HL-60/S4 treated with retinoic acid at 250 ng/mL for 4 days and 3 days (cell line): ENCODE measurements around the gene SLIT1.

Experiments
- in situ Hi-C: fragments of 300-500 bp; cut with MboI; formaldehyde crosslinking; loops from 2 replicates; pipeline ENCODE4 v1.7.0; 2022; ENCODE audit warnings: low sequenced_read_pairs

SLIT1 gene

GRCh38 chr10:97204826-97205679, 19.3 kb upstream of the SLIT1 start:
- in situ Hi-C loops, result loop anchor here (10.0 kb wide), 1 partner anchor 130 kb away; no protein-coding TSS in a partner anchor

GRCh38 chr10:97203220-97203619, 17.5 kb upstream of the SLIT1 start:
- in situ Hi-C loops, result loop anchor here (10.0 kb wide), 1 partner anchor 128 kb away; no protein-coding TSS in a partner anchor

- in situ Hi-C loops, result loop anchor here (10.0 kb wide), 1 partner anchor 126 kb away; no protein-coding TSS in a partner anchor
These were observed 14.9 kb upstream of the SLIT1 start for GRCh38 chr10:97200616-97201015.

- in situ Hi-C loops, result no loop called here
These were observed 13.4 kb upstream of the SLIT1 start for GRCh38 chr10:97199152-97199551.

GRCh38 chr10:97197030-97197500, 11.3 kb upstream of the SLIT1 start:
- in situ Hi-C loops, result no loop called here

GRCh38 chr10:97196223-97197029, 10.7 kb upstream of the SLIT1 start:
- in situ Hi-C loops, result no loop called here

GRCh38 chr10:97195706-97196222, 10.0 kb upstream of the SLIT1 start:
- in situ Hi-C loops, result no loop called here

GRCh38 chr10:97192952-97193435, 7.2 kb upstream of the SLIT1 start:
- in situ Hi-C loops, result no loop called here

GRCh38 chr10:97190450-97190849, 4.7 kb upstream of the SLIT1 start:
- in situ Hi-C loops, result no loop called here

- in situ Hi-C loops, result no loop called here
These were observed 2.5 kb upstream of the SLIT1 start for GRCh38 chr10:97188261-97188711.

GRCh38 chr10:97186911-97187310, 1.2 kb upstream of the SLIT1 start:
- in situ Hi-C loops, result no loop called here

GRCh38 chr10:97184971-97185325, 811 bp downstream of the SLIT1 start:
- in situ Hi-C loops, result no loop called here

- in situ Hi-C loops, result no loop called here
These were observed 2.4 kb downstream of the SLIT1 start for GRCh38 chr10:97183314-97183713.

GRCh38 chr10:97182288-97182990, 3.3 kb downstream of the SLIT1 start:
- in situ Hi-C loops, result no loop called here

GRCh38 chr10:97180986-97181385, 4.8 kb downstream of the SLIT1 start:
- in situ Hi-C loops, result no loop called here

GRCh38 chr10:97180363-97180755, 5.4 kb downstream of the SLIT1 start:
- in situ Hi-C loops, result no loop called here

- in situ Hi-C loops, result no loop called here
These were observed 5.9 kb downstream of the SLIT1 start for GRCh38 chr10:97179731-97180362.

GRCh38 chr10:97179311-97179710, 6.4 kb downstream of the SLIT1 start:
- in situ Hi-C loops, result no loop called here

GRCh38 chr10:97178074-97178473, 7.7 kb downstream of the SLIT1 start:
- in situ Hi-C loops, result no loop called here

- in situ Hi-C loops, result no loop called here
These were observed 9.5 kb downstream of the SLIT1 start for GRCh38 chr10:97176226-97176625.
